Measurements from ENCODE around the gene PEPD.
A peak's percentile ranks its signal among the peaks of the same experiment; 100 is the strongest.

Gene PEPD

GRCh38 chr19:33446330-33447293, 75.0 kb downstream of the PEPD start:
- no peak overlapping the region for H3K4me3 ChIP-seq (ENCODE audit: low read length)
- no peak for TF ChIP-seq CTCF (IDR thresholded peaks at IDR 0.05; ENCODE audit: insufficient read depth, low read depth, low read length, missing control alignments)
- peak; percentile 4 for DNase-seq (ENCODE audit: low read depth)

DNA sequence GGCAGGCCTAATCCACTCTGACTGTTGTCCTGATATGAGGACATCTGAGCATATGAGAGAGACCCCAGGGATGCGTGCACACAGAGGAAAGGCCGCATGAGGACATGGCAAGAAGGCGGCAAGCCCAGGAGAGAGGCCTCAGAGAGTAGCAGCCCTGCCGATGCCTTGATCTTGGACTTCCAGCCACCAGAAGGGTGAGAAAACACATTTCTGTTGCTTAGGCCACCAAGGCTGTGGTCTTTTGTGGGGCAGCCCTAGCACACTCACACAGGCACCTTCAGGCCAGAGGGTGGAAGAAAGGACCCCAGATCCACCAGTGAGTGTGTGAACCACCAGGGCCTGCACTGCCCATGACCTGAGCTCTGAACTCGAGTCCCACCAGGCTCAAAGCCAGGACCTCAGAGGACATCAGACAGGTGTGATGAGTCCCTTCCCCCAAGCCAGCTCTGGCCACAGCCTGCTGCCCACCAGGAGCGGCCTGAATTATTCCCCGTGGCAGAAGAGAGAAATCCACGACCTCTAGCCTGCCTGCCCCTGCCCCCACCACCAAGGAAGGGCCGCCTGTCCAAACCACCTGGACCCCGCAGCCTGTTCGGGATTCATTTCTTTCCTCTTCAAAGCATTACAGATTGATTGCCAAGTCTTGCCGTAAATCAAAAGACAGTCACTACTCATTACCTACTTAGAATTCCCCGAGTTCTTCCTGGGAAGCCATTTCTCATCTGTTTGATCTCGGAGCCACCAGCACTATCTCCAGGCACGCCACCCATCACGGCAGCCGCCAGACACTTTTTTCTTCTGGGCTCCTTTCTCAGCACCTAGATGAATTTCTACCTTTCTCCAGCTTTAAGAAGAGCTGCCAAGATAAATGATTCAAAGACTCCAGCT, 75.9 kb downstream of the PEPD start:
- no peak for TF ChIP-seq CTCF (IDR thresholded peaks at IDR 0.05; ENCODE audit: insufficient read depth, low read depth, low read length, missing control alignments)
- no peak overlapping the region for H3K4me3 ChIP-seq (ENCODE audit: low read length)
- DNase-seq (ENCODE audit: low read depth), result no peak

- TF ChIP-seq CTCF (IDR thresholded peaks at IDR 0.05; ENCODE audit: insufficient read depth, low read depth, low read length, missing control alignments), result no peak
- no peak overlapping the region for H3K4me3 ChIP-seq (ENCODE audit: low read length)
- DNase-seq (ENCODE audit: low read depth), result no peak
Measured at GRCh38 chr19:33444562-33445441, 76.8 kb downstream of the PEPD start.

DNA sequence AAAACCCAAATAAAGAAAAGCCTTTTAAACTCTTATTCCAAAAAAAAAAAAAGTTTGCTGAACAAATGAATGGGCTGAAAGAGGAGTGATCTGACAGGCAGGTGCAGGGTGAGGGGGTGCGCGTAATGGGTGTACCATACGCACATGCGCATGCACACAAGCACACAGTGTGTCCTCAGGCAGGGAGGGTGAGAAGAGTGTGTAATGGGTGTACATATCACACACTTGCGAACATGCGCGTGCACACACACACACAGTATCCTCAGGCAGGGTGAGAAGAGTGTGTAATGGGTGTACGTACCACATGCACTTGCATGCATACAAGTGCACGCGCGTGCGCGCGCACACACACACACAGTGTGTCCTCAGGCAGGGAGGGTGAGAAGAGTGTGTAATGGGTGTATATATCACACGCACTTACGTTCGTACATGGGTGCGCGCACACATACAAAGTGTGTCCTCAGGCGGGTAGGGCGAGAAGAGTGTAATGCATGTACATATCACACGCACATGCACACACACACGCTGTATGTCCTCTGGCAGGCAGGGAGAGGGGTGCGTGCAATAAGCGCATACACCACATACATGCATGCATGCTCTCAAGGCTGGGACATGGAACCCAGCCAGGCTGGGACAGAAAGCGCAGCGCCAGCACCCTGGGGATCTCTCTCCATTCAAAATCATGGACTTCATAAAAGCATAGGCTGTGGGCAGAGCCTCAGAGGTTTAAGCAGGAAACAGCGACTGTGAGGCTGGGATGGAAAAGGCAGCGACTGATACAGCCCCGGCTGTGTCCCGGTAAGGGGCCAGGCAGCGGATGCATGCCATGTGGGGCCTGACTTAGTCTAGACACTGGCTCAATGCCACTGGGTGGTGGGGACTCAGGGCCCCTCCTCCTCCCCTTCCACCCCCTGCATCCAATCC, 77.7 kb downstream of the PEPD start:
- no peak for TF ChIP-seq CTCF (IDR thresholded peaks at IDR 0.05; ENCODE audit: insufficient read depth, low read depth, low read length, missing control alignments)
- H3K4me3 ChIP-seq (ENCODE audit: low read length), result no peak overlapping the region
- no peak for DNase-seq (ENCODE audit: low read depth)

DNA sequence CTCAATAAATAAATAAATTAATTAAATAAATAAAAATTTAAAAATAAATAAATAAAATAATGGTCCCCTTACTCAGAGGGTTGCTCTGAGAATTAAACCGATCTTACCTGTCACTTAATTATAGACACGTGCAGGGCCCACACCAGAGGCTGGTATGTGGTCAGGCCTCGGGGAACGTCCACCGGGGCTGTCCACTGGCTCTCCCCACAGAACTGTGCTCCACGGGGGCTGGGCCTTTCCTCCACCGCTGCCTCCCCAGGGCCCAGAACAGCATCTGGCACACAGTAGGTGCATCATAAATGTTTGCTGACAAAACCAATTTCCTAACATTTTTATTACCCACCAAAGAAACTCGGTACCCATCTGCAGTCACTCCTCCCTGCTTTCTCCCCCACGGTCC, 78.9 kb downstream of the PEPD start:
- no peak overlapping the region for H3K4me3 ChIP-seq (ENCODE audit: low read length)
- no peak for DNase-seq (ENCODE audit: low read depth)
- no peak for TF ChIP-seq CTCF (IDR thresholded peaks at IDR 0.05; ENCODE audit: insufficient read depth, low read depth, low read length, missing control alignments)
